Right lobe of liver (tissue), 4 donors: Measurements from ENCODE around the gene FHDC1.

Experiments used
- POLR2A ChIP-seq: fragments of 450-650 bp; IDR thresholded peaks from one replicate; pipeline ENCODE4 v1.6.1; 2017; ENCODE audit warnings: antibody characterized with exemption, mild to moderate bottlenecking
- TF ChIP-seq, protein P1 (sequence below), 4 donors: fragments of 200-600 bp in 3 of 4; fragments of 450-650 bp in 1 of 4; IDR thresholded peaks; one replicate each; pipeline versions ENCODE4 v1.5.1 to v1.8.0; 2016 to 2022; ENCODE audit warnings: antibody characterized with exemption in 4 of 4, mild to moderate bottlenecking in 2 of 4
- donor health status: DM: no; HTN: no; CAD: no.
- donor health status: DM: no; HTN: no; CAD: no.
- donor health status: DM: no; HTN: yes; CAD: no.

DNA sequence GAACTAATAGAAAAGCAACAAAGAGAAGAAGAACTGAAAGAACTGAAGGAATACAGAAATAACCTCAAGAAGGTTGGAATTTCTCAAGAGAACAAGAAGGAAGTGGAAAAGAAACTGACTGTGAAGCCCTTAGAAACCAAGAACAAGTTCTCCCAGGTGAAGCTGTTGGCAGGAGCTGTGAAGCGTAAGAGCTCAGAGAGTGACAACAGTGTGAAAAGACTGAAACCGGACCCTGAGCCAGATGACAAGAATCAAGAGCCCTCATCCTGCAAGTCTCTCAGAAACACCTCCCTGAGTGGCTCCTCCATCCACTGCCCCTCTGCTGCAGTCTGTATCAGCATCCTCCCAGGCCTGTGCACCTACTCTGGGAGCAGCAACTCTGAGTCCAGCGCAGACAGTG lies 8.4 kb upstream of the FHDC1 start:
- TF ChIP-seq POLR2A, result no peak
- TF ChIP-seq, protein P1, sequence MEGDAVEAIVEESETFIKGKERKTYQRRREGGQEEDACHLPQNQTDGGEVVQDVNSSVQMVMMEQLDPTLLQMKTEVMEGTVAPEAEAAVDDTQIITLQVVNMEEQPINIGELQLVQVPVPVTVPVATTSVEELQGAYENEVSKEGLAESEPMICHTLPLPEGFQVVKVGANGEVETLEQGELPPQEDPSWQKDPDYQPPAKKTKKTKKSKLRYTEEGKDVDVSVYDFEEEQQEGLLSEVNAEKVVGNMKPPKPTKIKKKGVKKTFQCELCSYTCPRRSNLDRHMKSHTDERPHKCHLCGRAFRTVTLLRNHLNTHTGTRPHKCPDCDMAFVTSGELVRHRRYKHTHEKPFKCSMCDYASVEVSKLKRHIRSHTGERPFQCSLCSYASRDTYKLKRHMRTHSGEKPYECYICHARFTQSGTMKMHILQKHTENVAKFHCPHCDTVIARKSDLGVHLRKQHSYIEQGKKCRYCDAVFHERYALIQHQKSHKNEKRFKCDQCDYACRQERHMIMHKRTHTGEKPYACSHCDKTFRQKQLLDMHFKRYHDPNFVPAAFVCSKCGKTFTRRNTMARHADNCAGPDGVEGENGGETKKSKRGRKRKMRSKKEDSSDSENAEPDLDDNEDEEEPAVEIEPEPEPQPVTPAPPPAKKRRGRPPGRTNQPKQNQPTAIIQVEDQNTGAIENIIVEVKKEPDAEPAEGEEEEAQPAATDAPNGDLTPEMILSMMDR (IDR thresholded peaks at IDR 0.05), result no peak
